KMS-11 (cell line): ENCODE measurements around the gene STEAP3.

Experiments used
- H2AFZ ChIP-seq: fragments of 200-600 bp; sonication (generic); 2 replicates; pipeline ENCODE4 v1.6.1; 2016; ENCODE audit warnings: antibody characterized with exemption, mixed run types, low read depth
- H3K27ac ChIP-seq: fragments of 200-600 bp; sonication (generic); 2 replicates; pipeline ENCODE4 v1.6.1; 2016; ENCODE audit warnings: mild to moderate bottlenecking, mixed run types
- H3K27me3 ChIP-seq: fragments of 200-600 bp; sonication (generic); 2 replicates; pipeline ENCODE4 v1.6.1; 2017; ENCODE audit warnings: mild to moderate bottlenecking, low read depth, mixed run types, moderate library complexity; ENCODE audit not compliant: insufficient read depth
- H3K36me3 ChIP-seq: fragments of 200-600 bp; sonication (generic); 2 replicates; pipeline ENCODE4 v1.6.1; 2017; ENCODE audit warnings: mild to moderate bottlenecking, mixed run types; ENCODE audit not compliant: insufficient read depth
- H3K4me1 ChIP-seq: fragments of 200-600 bp; sonication (generic); 2 replicates; pipeline ENCODE4 v1.6.1; 2016; ENCODE audit warnings: mild to moderate bottlenecking, low read depth, mixed run types; ENCODE audit not compliant: poor library complexity, severe bottlenecking
- H3K4me2 ChIP-seq: fragments of 200-600 bp; sonication (generic); 2 replicates; pipeline ENCODE4 v1.7.0; 2016; ENCODE audit warnings: mild to moderate bottlenecking, mixed run types
- H3K4me3 ChIP-seq: fragments of 200-600 bp; sonication (generic); IDR thresholded peaks from 2 replicates; pipeline ENCODE4 v1.6.1; 2017; ENCODE audit warnings: low read depth, low read length, mixed read lengths; ENCODE audit not compliant: insufficient read depth
- H3K79me2 ChIP-seq: fragments of 200-600 bp; sonication (generic); 2 replicates; pipeline ENCODE4 v1.6.1; 2016; ENCODE audit warnings: low read depth, mixed run types; ENCODE audit not compliant: insufficient read depth
- H3K9ac ChIP-seq: fragments of 200-600 bp; sonication (generic); 2 replicates; pipeline ENCODE4 v1.6.1; 2016; ENCODE audit warnings: mild to moderate bottlenecking, mixed run types
- H4K20me1 ChIP-seq: fragments of 200-600 bp; sonication (generic); 2 replicates; pipeline ENCODE4 v1.6.1; 2016; ENCODE audit warnings: mild to moderate bottlenecking, mixed run types; ENCODE audit not compliant: insufficient read depth
- TF ChIP-seq, protein P1 (sequence below): fragments of 200-600 bp; sonication (generic); conservative IDR thresholded peaks from 2 replicates; pipeline ENCODE4 v1.6.1; 2017; ENCODE audit warnings: low read depth, mild to moderate bottlenecking, antibody characterized with exemption, low read length, moderate library complexity, mixed read lengths

The STEAP3 gene

GRCh38 chr2:119230219-119231185 lies 6.9 kb downstream of the STEAP3 start:
- TF ChIP-seq, protein P1, sequence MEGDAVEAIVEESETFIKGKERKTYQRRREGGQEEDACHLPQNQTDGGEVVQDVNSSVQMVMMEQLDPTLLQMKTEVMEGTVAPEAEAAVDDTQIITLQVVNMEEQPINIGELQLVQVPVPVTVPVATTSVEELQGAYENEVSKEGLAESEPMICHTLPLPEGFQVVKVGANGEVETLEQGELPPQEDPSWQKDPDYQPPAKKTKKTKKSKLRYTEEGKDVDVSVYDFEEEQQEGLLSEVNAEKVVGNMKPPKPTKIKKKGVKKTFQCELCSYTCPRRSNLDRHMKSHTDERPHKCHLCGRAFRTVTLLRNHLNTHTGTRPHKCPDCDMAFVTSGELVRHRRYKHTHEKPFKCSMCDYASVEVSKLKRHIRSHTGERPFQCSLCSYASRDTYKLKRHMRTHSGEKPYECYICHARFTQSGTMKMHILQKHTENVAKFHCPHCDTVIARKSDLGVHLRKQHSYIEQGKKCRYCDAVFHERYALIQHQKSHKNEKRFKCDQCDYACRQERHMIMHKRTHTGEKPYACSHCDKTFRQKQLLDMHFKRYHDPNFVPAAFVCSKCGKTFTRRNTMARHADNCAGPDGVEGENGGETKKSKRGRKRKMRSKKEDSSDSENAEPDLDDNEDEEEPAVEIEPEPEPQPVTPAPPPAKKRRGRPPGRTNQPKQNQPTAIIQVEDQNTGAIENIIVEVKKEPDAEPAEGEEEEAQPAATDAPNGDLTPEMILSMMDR: no peak
- Histone ChIP-seq H3K4me3 (no peak overlapping the region), H4K20me1 (no peaks in the 10 kb centered on the region), H2AFZ (no peak overlapping the region), H3K79me2 (no peaks in the 10 kb centered on the region), H3K4me2 (no peak overlapping the region), H3K36me3 (no peaks in the 10 kb centered on the region), H3K9ac (no peak overlapping the region), H3K27me3 (no peaks in the 10 kb centered on the region), H3K4me1 (no peaks in the 10 kb centered on the region), H3K27ac (no peak overlapping the region)

DNA sequence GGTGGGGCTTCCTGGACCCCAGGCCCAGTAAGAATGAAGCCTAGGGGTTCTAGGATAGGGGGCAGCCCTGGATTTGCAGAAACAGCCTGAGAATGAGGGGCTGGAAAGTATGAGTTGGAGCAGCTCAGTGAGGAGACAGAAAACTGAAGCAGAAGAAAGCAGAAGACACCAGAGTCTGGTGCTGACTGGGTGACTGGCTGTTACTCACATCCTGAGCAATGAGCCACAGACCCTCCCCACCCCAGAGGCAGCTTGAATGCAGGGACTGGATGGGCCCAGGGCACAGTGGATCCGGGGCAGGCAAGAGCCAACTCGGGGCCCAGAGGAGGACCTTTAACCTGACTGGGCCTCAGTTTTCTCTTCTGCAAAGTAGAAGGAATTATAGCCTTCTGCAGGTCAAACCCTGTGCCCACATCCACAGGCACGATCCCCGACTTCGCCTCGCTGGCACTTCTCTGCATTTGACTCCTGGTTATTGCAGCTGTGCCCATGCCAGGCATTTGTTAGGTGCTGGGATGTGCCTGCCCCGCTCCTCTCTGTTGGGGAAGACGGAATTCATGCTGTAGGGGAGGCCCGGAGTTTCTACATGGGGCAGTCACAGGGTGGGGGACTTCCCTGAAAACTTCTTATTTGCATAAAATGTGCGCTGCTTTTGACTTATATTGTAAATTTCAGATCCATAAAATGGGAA lies 8.5 kb downstream of the STEAP3 start:
- Histone ChIP-seq H2AFZ (no peak overlapping the region), H3K4me2 (no peak overlapping the region), H3K27ac (no peak overlapping the region), H3K79me2 (no peaks in the 10 kb centered on the region), H3K9ac (no peak overlapping the region), H3K36me3 (no peaks in the 10 kb centered on the region), H4K20me1 (no peaks in the 10 kb centered on the region), H3K4me3 (no peak overlapping the region), H3K4me1 (no peaks in the 10 kb centered on the region), H3K27me3 (no peaks in the 10 kb centered on the region)
- TF ChIP-seq, protein P1: no peak

DNA sequence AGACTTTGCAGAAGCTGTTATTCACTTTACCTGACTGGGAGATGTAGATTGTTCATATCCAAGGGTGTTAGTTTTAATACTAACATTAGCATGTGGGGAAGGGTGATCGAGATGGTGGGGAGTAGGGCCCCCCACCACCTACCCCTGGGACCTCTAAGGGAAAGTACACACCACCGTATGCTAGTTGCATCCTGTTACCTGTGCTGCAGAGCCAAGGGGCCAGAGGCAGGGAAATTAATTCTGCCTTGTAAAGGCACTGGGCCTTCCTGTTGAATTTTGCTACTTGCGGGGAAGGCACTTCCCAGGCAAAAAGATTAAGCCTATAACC lies 9.0 kb downstream of the STEAP3 start:
- no peak overlapping the region for H3K4me2 ChIP-seq
- H4K20me1 ChIP-seq: no peaks in the 10 kb centered on the region
- H3K4me3 ChIP-seq: no peak overlapping the region
- H3K79me2 ChIP-seq: no peaks in the 10 kb centered on the region
- H3K27ac ChIP-seq: no peak overlapping the region
- TF ChIP-seq, protein P1: no peak
- H2AFZ ChIP-seq: no peak overlapping the region
- H3K27me3 ChIP-seq: no peaks in the 10 kb centered on the region
- H3K4me1 ChIP-seq: no peaks in the 10 kb centered on the region
- H3K36me3 ChIP-seq: no peaks in the 10 kb centered on the region
- no peak overlapping the region for H3K9ac ChIP-seq

GRCh38 chr2:119233326-119234020 lies 9.8 kb downstream of the STEAP3 start:
- no peak overlapping the region for H3K9ac ChIP-seq
- no peaks in the 10 kb centered on the region for H3K27me3 ChIP-seq
- no peaks in the 10 kb centered on the region for H3K36me3 ChIP-seq
- no peaks in the 10 kb centered on the region for H3K79me2 ChIP-seq
- no peak overlapping the region for H2AFZ ChIP-seq
- no peaks in the 10 kb centered on the region for H4K20me1 ChIP-seq
- no peak overlapping the region for H3K27ac ChIP-seq
- TF ChIP-seq, protein P1: no peak
- no peak overlapping the region for H3K4me3 ChIP-seq
- H3K4me2 ChIP-seq: no peak overlapping the region
- H3K4me1 ChIP-seq: no peaks in the 10 kb centered on the region
